ENCODE data around the gene CALCR.
A peak's percentile ranks its signal among the peaks of the same experiment; 100 is the strongest.

CALCR gene

DNA sequence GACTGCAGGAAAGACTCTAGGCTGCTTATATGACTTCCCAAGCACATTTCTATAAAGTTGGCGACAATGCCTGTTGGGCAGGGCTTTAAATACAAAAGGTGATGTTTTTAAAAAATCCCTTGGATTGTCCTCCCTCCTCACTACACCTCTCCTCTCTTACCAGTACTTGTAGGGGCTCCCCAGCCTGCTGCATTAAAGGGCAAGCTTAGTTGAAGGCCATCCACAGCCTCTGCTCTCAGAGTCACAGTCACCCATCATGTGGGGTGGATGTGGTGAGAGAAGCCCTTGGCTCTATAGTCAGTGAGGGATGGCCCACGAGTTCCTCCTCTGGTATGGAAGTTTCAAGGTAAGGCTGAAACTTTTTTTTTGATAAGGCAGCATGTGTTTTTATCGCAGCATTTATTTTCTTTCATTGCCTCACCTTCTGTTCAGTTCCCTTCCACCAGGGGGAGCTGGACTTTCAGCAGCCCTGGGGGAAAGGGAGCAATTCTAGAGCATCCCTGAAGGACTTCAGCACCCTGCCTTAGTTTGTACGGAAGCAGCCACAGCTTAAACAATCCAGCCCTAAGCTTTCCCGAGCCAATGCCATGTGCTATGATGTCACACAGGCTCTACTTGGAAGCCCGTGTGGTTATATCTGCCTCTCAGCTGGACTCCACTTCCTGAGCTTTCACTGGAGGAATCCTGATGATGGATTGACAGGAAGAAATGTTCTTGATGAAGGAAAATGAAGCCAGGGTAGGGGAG is 131.9 kb downstream of the CALCR start:
- Histone ChIP-seq H3K27ac (replicated peaks) (no peak overlapping the region), H3K27me3 (ENCODE audit: insufficient read depth, poor library complexity, severe bottlenecking) (no peaks in the 10 kb centered on the region), H3K4me3 (replicated peaks; ENCODE audit: insufficient read depth, low read length) (no peak overlapping the region)
- peak in 1 of 2 experiments; percentile 17 for DNase-seq (ENCODE audit: low read depth in 1 of 2, low spot score in 1 of 2)
- TF ChIP-seq POLR2AphosphoS5 (IDR thresholded peaks at IDR 0.05; ENCODE audit: low read depth): no peak
- TF ChIP-seq, protein P1, sequence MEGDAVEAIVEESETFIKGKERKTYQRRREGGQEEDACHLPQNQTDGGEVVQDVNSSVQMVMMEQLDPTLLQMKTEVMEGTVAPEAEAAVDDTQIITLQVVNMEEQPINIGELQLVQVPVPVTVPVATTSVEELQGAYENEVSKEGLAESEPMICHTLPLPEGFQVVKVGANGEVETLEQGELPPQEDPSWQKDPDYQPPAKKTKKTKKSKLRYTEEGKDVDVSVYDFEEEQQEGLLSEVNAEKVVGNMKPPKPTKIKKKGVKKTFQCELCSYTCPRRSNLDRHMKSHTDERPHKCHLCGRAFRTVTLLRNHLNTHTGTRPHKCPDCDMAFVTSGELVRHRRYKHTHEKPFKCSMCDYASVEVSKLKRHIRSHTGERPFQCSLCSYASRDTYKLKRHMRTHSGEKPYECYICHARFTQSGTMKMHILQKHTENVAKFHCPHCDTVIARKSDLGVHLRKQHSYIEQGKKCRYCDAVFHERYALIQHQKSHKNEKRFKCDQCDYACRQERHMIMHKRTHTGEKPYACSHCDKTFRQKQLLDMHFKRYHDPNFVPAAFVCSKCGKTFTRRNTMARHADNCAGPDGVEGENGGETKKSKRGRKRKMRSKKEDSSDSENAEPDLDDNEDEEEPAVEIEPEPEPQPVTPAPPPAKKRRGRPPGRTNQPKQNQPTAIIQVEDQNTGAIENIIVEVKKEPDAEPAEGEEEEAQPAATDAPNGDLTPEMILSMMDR (IDR thresholded peaks at IDR 0.05; ENCODE audit: insufficient read depth, low read length): peak; percentile 76

DNA sequence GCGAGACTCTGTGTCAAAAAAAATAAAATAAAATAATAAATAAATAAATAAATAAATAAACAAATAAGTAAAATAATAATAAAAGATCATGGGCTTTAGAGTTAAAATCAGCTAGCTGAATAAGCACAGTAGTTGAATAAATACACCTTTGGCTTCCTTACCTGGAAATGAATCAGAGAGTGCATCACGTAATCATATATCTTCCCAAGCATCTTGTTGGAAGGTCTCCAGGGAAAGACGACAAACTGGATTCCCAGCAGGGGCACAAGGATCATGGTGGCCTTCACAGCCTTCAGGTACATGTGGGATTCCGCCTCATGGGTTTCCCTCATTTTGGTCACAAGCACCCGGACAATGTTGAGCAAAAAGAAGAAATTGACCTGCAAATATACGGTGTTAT is 138.7 kb downstream of the CALCR start:
- TF ChIP-seq SPI1 (IDR thresholded peaks at IDR 0.05; ENCODE audit: borderline replicate concordance, low read depth) (no peak), REST (IDR thresholded peaks at IDR 0.05; ENCODE audit: insufficient replicate concordance, low read depth) (no peak), GABPA (IDR thresholded peaks at IDR 0.05; ENCODE audit: low read depth) (no peak), POLR2AphosphoS5 (IDR thresholded peaks at IDR 0.05; ENCODE audit: low read depth) (no peak)
- TF ChIP-seq, protein P1 (IDR thresholded peaks at IDR 0.05; ENCODE audit: insufficient read depth, low read length): no peak
- Histone ChIP-seq H3K27me3 (ENCODE audit: insufficient read depth, poor library complexity, severe bottlenecking) (no peaks in the 10 kb centered on the region), H3K4me3 (replicated peaks; ENCODE audit: insufficient read depth, low read length) (no peak overlapping the region), H3K27ac (replicated peaks) (no peak overlapping the region)
- DNase-seq (ENCODE audit: low read depth in 1 of 2, low spot score in 1 of 2): no peak

GRCh38 chr7:93432130-93432529 is 142.4 kb downstream of the CALCR start:
- TF ChIP-seq POLR2AphosphoS5 (IDR thresholded peaks at IDR 0.05; ENCODE audit: low read depth) (no peak), GABPA (IDR thresholded peaks at IDR 0.05; ENCODE audit: low read depth) (no peak), REST (IDR thresholded peaks at IDR 0.05; ENCODE audit: insufficient replicate concordance, low read depth) (no peak), SPI1 (IDR thresholded peaks at IDR 0.05; ENCODE audit: borderline replicate concordance, low read depth) (no peak)
- TF ChIP-seq, protein P1 (IDR thresholded peaks at IDR 0.05; ENCODE audit: insufficient read depth, low read length): no peak
- Histone ChIP-seq H3K27ac (replicated peaks) (no peak overlapping the region), H3K4me3 (replicated peaks; ENCODE audit: insufficient read depth, low read length) (no peak overlapping the region), H3K27me3 (ENCODE audit: insufficient read depth, poor library complexity, severe bottlenecking) (no peaks in the 10 kb centered on the region)
- no peak for DNase-seq (ENCODE audit: low read depth in 1 of 2, low spot score in 1 of 2)

All from HL-60 (cell line).